ENCODE measurements around the gene MICOS13.

Gene MICOS13

GRCh38 chr19:5681391-5682106 is 1.2 kb upstream of the MICOS13 start:
- TF ChIP-seq ZFX (IDR thresholded peaks at IDR 0.05): no peak
- H3K27ac ChIP-seq: no peak overlapping the region; the same call in 1 of the 2 replicates

- no peak for TF ChIP-seq ZFX (IDR thresholded peaks at IDR 0.05)
- no peak for TF ChIP-seq CTCF (conservative IDR thresholded peaks at IDR 0.05)
- H3K27ac ChIP-seq: peak overlapping the region; percentile 80
Observed at GRCh38 chr19:5680084-5680436, 256 bp downstream of the MICOS13 start.

- no peak for TF ChIP-seq CTCF (conservative IDR thresholded peaks at IDR 0.05)
- no peak for TF ChIP-seq ZFX (IDR thresholded peaks at IDR 0.05)
- H3K27ac ChIP-seq: peak overlapping the region; percentile 80
Observed at GRCh38 chr19:5679289-5680083, 830 bp downstream of the MICOS13 start.

- H3K27ac ChIP-seq: no peak overlapping the region
- TF ChIP-seq CTCF (conservative IDR thresholded peaks at IDR 0.05) (no peak), ZFX (IDR thresholded peaks at IDR 0.05) (no peak)
Observed at GRCh38 chr19:5678071-5678718, 2.1 kb downstream of the MICOS13 start.

GRCh38 chr19:5677580-5677979 is 2.7 kb downstream of the MICOS13 start:
- H3K27ac ChIP-seq: no peak overlapping the region

GRCh38 chr19:5677136-5677535 is 3.2 kb downstream of the MICOS13 start:
- H3K27ac ChIP-seq: no peak overlapping the region
- TF ChIP-seq ZFX (IDR thresholded peaks at IDR 0.05) (no peak), CTCF (conservative IDR thresholded peaks at IDR 0.05) (no peak)

More at GRCh38 chr19:5677580-5677979, 2.7 kb downstream of the MICOS13 start:
- no peak for TF ChIP-seq ZFX (IDR thresholded peaks at IDR 0.05)
- no peak for TF ChIP-seq CTCF (conservative IDR thresholded peaks at IDR 0.05)

- H3K27ac ChIP-seq: no peak overlapping the region
- TF ChIP-seq ZFX (IDR thresholded peaks at IDR 0.05) (no peak), CTCF (conservative IDR thresholded peaks at IDR 0.05) (no peak)
Observed at GRCh38 chr19:5676772-5677105, 3.6 kb downstream of the MICOS13 start.
